Thyroid gland (tissue), 4 donors: ENCODE measurements around the gene GNG8. TPM values are rescaled to one million over a fixed set of nuclear protein-coding genes. Genes with fewer than 3 reads are reported as not detected.
A peak's percentile ranks its signal among the peaks of the same experiment; 100 is the strongest.

ENCODE experiments used
- DNase-seq, 2 donors: peaks; one replicate each; pipeline ENCODE4 v3.0.0-alpha.2; 2019
- H3K27ac ChIP-seq, 3 donors: fragments of 200-600 bp; sonication (generic); 1 replicate in 2 of 3; 2 replicates in 1 of 3; pipeline ENCODE4 v1.5.1; 2016 to 2019; ENCODE audit warnings: mild to moderate bottlenecking in 1 of 3, moderate library complexity in 1 of 3
- H3K27me3 ChIP-seq: fragments of 200-600 bp; sonication (generic); one replicate; pipeline ENCODE4 v1.5.1; 2019
- H3K36me3 ChIP-seq, 2 donors: fragments of 200-600 bp; sonication (generic); one replicate each; pipeline ENCODE4 v1.5.1; 2016 to 2019
- H3K4me1 ChIP-seq, 2 donors: fragments of 200-600 bp; sonication (generic); one replicate each; pipeline ENCODE4 v1.5.1; 2017 to 2019
- H3K4me3 ChIP-seq, 3 donors: fragments of 200-600 bp; sonication (generic); replicated peaks in 1 of 3; 1 replicate in 2 of 3; 2 replicates in 1 of 3; pipeline ENCODE4 v1.5.1; 2016; ENCODE audit warnings: mild to moderate bottlenecking in 1 of 3
- H3K9me3 ChIP-seq: fragments of 200-600 bp; sonication (generic); one replicate; pipeline ENCODE4 v1.5.1; 2017
- CTCF ChIP-seq, 6 experiments: fragments of 200-600 bp in 3 of 6; fragments of 450-650 bp in 3 of 6; sonication (generic) in 3 of 6; IDR thresholded peaks; one replicate each; pipeline ENCODE4 v1.5.1; 2016 to 2019; ENCODE audit warnings: antibody characterized with exemption in 6 of 6, mild to moderate bottlenecking in 2 of 6, inconsistent platforms in 1 of 6, moderate library complexity in 1 of 6
- POLR2A ChIP-seq, 2 donors: fragments of 450-650 bp; IDR thresholded peaks; one replicate each; pipeline ENCODE4 v1.6.1; 2017; ENCODE audit warnings: antibody characterized with exemption in 2 of 2, mild to moderate bottlenecking in 2 of 2, moderate library complexity in 1 of 2
- WGBS, 2 donors: methylation state at CpG; one replicate each; pipeline ENCODE4 v1.1.5; 2017; 5-methylcytosine and 5-hydroxymethylcytosine counted together
- intact Hi-C: fragments of 100-400 bp; cut with DNase I; formaldehyde crosslinking; loops from one replicate; pipeline ENCODE4 v1.15.1; 2023
- total RNA-seq, 4 donors: library from RNA; depleted of rRNA; stranded (reverse); fragments of >200 nt; gene quantifications; one replicate each; pipeline ENCODE4 v1.2.3, GENCODE V29; 2016

GNG8 gene
- total RNA-seq, 4 donors from 2014 or later, result not detected

DNA sequence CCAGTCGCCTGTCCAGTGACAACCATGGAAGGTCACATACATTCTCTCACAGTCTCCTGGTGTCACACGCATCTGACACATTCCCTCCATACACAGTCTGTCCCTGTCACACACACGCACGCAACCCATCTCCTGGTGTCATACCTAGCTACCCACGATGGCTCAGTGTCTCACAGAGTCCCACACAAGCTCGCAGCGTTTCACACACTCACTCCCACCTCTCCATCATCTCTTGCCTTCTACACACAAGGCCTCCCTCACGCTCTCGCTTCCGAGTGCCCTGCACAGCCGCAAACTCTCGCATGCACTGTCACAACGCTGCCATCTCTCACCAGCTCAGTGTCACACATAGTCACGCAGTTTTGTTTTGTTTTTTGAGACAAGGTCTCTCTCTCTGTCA lies 1.2 kb upstream of the GNG8 start:
- no peak for DNase-seq
- Histone ChIP-seq H3K4me1 (peaks cover 23 to 37% of the 10 kb centered on the region in 2 donors), H3K27me3 (peaks cover 23% of the 10 kb centered on the region), H3K36me3 (no peaks in the 10 kb centered on the region), H3K9me3 (no peaks in the 10 kb centered on the region), H3K4me3 (no peak overlapping the region), H3K27ac (no peak overlapping the region)
- WGBS, 2 donors, result 76 to 78% methylated on average over 14 of the region's 14 CpGs
- no peak for TF ChIP-seq CTCF (IDR thresholded peaks at IDR 0.05)
- no peak for TF ChIP-seq POLR2A (IDR thresholded peaks at IDR 0.05)
- intact Hi-C loops, result no loop called here

- H3K36me3 ChIP-seq, result no peaks in the 10 kb centered on the region
- H3K4me1 ChIP-seq, result peaks cover 21 to 34% of the 10 kb centered on the region in 2 donors
- H3K27me3 ChIP-seq, result peaks cover 15% of the 10 kb centered on the region
- intact Hi-C loops, result no loop called here
- TF ChIP-seq CTCF (IDR thresholded peaks at IDR 0.05) (no peak), POLR2A (IDR thresholded peaks at IDR 0.05) (no peak)
- 7 to 10% methylated on average over 23 of the region's 23 CpGs for WGBS, 2 donors
- H3K27ac ChIP-seq, result no peak overlapping the region
- H3K9me3 ChIP-seq, result no peaks in the 10 kb centered on the region
- no peak overlapping the region for H3K4me3 ChIP-seq
- DNase-seq, result no peak
Observed at GRCh38 chr19:46634656-46635218, 1.3 kb downstream of the GNG8 start.

DNA sequence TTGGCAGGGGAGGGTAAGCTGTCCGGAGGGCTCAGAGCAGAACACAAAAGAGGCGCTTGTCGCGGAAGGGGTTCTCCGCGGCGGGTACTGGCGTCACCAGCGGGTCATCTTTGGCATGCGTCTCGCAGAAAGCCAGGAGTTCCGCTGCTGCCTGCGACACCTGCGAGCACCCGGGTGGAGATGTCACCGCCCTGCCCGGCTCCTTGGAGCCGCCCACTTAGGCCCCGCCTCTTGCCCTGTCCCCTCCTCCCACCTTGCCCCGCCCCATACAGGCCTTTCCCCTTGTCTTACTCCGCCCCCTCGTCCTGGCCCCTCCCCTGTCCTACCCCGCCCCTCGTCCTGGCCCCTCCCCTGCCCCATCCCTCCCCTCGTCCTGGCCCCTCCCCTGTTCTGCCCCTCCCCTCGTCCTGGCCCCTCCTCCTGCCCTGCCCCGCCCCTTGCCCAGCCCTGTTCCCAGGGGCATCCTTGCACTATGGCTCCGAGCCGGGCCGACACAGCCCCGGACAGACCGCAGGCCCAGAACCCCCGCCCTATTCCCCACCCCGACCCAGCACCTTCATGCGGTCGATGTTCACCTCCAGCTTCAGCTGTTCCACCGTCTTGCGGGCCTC lies 1.9 kb downstream of the GNG8 start:
- intact Hi-C loops, result no loop called here
- Histone ChIP-seq H3K4me1 (peaks cover 15 to 28% of the 10 kb centered on the region in 2 donors), H3K27ac (no peak overlapping the region), H3K4me3 (no peak overlapping the region), H3K36me3 (no peaks in the 10 kb centered on the region), H3K27me3 (peaks cover 9% of the 10 kb centered on the region), H3K9me3 (no peaks in the 10 kb centered on the region)
- TF ChIP-seq CTCF (IDR thresholded peaks at IDR 0.05) (no peak), POLR2A (IDR thresholded peaks at IDR 0.05) (no peak)
- WGBS, 2 donors, result 6% methylated on average over 26 to 31 of the region's 38 CpGs
- DNase-seq, result peak; percentile 62 to 65

GRCh38 chr19:46633130-46633529 lies 2.9 kb downstream of the GNG8 start:
- no peak overlapping the region for H3K27ac ChIP-seq
- intact Hi-C loops, result no loop called here

More at GRCh38 chr19:46633130-46633529, 2.9 kb downstream of the GNG8 start:
- Histone ChIP-seq H3K4me3 (no peak overlapping the region), H3K9me3 (no peaks in the 10 kb centered on the region), H3K4me1 (peaks cover 6 to 19% of the 10 kb centered on the region in 2 donors), H3K27me3 (peaks cover 9% of the 10 kb centered on the region), H3K36me3 (no peaks in the 10 kb centered on the region)
- TF ChIP-seq POLR2A (IDR thresholded peaks at IDR 0.05), result no peak
- TF ChIP-seq CTCF (IDR thresholded peaks at IDR 0.05), result no peak
- DNase-seq, result no peak
- 85 to 92% methylated on average over 3 of the region's 3 CpGs for WGBS, 2 donors
